Loucy (cell line): ENCODE data around the gene NELFE.
"Not testable (repeated sequence)": the region's sequence is repeated elsewhere in the genome, so short reads cannot be mapped to it uniquely, and the experiment has no call there.

ENCODE experiments used
- EZH2phosphoT487 ChIP-seq: fragments of 200-600 bp; IDR thresholded peaks from 2 replicates; pipeline ENCODE4 v1.6.1; 2018; ENCODE audit warnings: antibody characterized with exemption, mild to moderate bottlenecking, moderate library complexity, borderline replicate concordance
- TF ChIP-seq, protein P1 (sequence below): fragments of 200-600 bp; sonication (generic); conservative IDR thresholded peaks from 2 replicates; pipeline ENCODE4 v1.5.1; 2014; ENCODE audit warnings: mild to moderate bottlenecking, antibody characterized with exemption, low read length

DNA sequence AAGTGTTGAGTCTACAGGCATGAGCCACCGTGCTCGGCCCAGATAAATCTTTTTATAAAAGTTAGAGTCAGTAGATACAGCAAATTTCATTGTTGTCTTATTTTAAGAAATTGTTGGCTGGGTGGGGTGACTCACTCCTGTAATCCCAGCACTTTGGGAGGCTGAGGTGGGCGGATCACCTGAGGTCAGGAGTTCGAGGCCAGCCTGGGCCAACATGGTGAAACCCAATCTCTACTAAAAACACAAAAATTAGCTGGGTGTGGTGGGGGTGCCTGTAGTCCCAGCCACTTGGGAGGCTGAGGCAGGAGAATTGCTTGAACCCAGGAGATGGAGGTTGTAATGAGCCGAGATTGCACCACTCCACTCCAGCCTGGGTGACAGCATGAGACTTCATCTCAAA, 50.5 kb downstream of the NELFE start:
- TF ChIP-seq, protein P1, sequence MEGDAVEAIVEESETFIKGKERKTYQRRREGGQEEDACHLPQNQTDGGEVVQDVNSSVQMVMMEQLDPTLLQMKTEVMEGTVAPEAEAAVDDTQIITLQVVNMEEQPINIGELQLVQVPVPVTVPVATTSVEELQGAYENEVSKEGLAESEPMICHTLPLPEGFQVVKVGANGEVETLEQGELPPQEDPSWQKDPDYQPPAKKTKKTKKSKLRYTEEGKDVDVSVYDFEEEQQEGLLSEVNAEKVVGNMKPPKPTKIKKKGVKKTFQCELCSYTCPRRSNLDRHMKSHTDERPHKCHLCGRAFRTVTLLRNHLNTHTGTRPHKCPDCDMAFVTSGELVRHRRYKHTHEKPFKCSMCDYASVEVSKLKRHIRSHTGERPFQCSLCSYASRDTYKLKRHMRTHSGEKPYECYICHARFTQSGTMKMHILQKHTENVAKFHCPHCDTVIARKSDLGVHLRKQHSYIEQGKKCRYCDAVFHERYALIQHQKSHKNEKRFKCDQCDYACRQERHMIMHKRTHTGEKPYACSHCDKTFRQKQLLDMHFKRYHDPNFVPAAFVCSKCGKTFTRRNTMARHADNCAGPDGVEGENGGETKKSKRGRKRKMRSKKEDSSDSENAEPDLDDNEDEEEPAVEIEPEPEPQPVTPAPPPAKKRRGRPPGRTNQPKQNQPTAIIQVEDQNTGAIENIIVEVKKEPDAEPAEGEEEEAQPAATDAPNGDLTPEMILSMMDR = not testable (repeated sequence)
- not testable (repeated sequence) for TF ChIP-seq EZH2phosphoT487
